HG03521 (cell line): ENCODE measurements around the gene PLET1.

Experiments
- ATAC-seq: cut with Tn5 transposase; IDR thresholded peaks from one replicate; pipeline ENCODE4 v1.9.1; 2021; ENCODE audit warnings: mild to moderate bottlenecking, moderate library complexity; ENCODE audit not compliant: unreplicated experiment

Gene PLET1

DNA sequence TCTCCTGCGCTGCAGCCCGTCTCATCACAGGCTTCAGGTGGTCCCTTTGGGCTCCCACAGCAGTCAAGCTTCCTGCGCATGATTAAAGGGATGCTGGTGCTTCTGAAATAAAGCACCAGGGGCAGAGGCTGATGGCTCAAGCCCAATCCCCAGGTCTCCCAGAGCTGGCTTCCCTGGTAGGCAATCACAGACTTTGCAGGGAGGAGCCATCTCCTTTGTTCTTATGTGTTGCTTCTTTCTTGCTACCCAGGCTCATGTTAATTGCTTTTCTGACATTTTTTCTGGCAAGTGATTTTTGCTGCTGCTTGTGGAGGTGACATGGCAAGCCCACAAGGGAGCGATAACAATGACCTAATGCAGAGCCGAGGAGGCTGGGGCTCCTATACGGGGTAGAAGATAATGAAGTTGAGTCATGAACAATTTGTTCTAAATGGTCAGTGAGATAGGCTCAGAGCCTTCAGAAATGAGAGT is 25.2 kb upstream of the PLET1 start:
- ATAC-seq, result no peak

DNA sequence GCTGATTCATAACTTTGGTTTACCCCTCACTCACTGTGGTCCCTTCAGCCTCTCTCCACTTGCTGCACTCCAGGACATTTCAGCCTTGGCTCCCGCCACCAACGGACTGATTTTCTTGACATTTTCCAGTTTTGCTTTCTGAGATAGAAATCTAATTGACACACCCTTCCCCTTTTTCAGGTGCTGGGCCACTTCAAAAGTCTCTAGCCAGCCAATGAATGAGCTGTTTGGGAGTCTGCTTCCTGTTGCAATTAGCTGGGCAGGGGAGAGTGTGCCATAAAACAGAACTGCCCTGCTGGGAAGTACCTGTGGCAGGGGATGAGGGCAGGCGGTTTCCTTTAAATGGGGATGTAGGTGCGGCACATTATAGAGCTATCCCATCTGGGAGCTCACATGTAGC is 21.1 kb upstream of the PLET1 start:
- ATAC-seq, result no peak

DNA sequence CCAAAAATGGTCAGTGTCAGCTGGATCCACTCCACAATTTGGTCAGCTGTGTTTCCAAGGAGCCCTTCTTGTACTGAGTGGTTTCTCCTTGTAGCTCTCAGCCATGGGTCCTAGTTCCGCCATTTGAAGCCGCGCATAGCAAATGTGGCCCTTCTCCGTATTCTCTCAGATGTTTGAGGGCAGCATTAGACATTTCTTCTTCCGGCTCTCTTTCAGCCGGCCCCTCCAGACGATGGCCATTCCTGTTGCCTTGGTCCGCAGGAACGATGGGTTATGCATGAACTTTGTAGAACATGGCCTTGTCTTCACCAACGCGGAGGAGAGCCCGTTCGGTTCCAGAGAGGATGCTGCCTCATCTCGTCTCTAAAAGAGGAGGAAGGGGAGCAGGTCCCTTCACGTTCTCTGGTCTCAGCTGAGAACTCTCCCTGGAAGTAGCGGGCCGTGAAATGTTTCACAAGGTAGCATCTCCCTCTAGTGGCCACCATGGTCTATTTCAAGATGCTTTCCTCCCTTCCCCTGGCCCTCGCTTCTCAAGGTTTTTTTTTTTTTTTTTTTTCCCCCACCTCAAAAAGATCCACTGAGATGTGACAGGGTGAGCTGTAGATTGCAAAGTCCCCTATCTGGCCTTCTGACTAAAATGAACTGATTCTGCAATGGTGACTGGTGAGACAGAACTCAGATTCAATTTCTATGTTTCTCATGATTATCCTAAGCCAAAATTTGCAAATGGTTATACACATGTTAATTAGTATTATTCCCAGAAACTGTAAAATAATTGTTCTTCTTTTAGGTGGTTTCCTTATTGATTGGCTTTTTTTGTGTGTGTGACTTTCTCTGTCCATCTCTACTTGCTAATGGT is 19.8 kb upstream of the PLET1 start:
- ATAC-seq, result peak; percentile 79

DNA sequence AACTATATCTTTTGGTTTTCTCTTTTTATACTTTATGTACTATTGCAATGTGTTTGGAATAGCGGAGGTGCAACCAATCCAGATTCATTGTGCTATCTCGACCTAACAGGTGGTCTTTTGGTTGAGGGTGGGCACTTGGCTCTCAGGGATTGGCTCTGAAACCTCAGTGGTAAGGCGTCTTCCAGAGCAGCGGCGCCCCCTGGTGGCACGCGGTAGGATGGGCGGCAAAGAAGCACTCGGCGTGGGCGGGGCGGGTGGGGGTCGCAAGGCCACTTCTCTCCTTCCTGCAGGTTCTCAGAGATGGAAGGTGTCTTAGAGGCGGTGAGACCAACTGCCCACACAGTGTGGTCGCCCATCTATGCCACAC is 19.2 kb upstream of the PLET1 start:
- peak; percentile 47 for ATAC-seq

DNA sequence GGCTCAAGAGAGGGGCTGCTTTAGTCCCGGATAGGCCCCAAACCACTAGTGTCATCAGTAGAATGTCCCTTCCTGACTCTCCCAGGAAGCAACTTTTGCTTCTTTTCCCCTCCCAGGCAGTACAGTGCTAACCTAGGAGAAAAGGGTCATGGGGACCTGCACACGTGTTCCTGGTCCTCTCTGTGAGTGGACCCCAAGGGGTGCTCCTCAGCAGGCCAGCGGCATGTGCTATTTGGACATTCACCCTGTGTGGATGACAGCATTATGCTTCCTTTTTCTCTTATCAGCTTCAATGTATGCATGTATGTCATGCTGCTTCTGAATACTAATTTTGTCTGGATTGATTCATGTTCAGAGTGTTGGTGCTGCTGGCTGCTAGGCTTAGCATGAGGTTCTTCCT is 18.1 kb upstream of the PLET1 start:
- ATAC-seq, result no peak

DNA sequence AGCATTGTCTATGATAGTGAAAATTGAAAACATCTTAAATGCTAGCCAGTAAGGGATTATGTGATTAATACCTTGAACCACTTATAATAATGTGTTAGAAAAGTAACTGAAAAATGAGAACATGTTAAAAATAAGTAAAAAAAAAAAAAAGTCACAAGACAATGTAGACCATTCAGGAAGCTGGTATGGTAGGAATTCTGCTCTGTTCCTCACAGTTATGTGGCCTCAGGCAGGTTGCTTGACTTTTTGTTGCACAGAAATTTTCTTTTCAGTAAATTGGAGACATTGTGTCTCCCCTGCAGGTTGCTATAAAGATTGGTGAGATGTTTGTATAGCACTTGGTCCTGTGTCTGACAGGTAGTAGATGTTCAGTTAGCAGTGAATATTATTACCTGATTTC is 17.3 kb upstream of the PLET1 start:
- no peak for ATAC-seq

DNA sequence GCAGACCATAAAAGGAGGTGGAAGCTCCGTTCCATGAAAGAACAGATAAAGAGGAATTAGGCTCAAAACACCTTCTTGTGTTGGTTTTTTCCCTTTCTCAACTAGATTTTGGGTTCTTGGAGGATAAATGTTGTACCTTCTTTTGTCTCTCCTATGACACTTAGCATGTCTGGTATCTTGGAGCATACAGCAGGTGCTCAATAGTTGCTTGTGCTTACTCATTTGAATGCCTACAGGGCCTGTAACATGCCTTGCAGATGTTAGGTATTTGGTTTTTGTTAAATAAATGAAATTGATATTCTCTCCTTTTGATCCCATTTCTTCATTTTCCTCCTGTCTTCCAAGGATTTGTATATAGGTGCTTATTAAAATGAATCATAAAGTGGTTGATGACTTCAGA is 16.4 kb upstream of the PLET1 start:
- ATAC-seq, result no peak

DNA sequence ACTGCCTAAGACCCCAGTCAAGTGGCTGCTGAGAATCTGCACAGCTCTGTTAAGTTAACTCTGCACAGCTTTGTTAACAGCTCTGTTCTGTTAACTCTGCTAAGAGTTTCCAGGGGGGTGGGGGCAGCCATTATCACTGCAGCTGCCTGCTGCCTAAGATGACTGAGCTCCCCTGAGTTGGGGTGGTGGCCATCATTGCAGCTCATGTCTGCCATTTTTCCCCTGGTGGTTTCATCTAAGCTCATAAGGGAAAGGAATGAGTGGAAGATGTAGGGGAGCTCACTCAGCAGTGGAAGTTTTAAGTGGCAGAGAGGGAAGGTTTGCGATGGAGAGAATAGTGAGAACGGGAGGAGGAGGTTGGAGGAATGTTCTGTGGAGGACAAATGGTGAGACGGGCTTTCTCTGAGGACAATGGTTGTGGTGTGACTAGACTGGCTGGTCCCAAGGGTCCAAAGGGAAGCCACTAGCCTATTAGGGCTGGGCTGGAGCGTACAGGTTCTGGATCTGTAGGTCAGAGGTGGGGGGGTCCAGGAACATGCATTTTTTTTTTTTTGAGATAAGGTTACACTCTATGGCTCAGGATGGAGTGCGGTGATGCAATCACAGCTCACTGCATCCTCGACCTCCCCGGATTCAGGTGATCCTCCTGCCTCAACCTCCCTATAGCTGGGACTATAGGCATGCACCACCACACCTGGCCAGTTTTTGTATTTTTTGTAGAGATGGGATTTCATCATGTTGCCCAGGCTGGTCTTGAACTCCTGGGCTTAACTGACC is 13.5 kb upstream of the PLET1 start:
- no peak for ATAC-seq

DNA sequence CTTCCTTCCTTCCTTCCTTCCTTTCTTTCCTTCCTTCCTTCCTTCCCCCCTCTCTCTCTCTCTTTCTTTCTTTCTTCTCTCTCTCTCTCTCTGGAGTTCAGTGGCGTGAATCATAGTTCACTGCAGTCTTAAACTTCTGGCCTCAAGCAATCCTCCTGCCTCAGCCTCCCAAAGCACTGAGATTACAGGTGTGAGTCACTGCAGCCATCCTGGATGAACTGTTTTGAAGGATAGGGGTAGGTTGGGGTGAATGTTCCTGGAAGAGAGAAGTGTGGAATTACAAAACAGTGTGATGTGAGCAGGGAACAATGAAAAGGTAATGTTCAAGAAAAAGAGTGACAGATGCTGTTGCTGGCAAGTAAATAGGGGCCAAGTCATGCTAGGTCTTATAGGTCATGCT is 12.4 kb upstream of the PLET1 start:
- ATAC-seq, result no peak

DNA sequence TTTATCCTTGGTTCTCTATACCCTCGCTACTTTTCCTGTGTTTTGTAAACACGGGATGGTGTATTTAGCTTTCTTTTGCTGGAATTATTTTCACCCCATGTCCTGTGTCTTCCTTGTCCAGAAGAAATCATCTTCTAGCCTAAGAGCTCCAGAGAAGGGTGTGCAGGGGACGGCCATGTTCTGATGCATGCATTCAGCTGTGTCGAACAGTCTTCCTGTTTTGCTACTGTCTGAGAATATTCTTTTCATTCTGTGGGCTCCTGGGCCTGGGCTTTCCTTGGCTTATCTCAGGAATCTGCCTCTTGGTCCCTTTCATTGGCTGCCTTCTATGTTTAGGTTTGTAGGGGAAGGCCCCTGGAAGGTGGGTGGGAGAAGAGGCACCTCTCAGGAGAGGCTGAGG is 10.6 kb upstream of the PLET1 start:
- ATAC-seq, result no peak

DNA sequence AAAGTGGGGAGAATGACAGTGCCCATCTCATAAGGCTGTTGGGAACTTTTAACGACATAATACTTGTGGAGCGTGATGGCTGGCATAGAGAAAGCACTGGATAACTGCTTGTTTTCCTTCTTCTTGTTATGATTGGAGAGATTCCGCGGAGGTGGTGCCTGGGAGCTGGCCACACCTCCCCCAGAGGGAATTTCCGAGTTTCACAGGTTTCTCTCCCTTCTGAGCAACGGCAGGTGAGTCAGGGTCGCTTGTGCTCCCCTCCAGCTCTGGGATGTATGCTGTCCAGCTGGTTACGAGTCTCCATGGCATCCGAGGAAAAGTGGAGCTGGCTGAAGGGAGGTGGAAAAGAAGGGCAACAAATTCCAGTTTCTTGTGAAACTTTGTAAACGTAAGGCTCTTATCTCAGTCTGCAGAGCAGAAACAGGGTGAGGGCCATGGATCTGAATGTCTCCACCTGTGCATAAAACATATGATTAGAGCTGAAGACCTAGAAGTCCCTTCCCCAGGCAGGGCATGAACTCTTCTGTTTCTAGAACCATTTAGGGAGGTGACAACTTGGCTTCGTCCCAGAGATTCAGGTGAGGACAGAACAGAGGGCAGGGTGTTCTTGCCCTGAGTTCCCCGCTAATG is 10.0 kb upstream of the PLET1 start:
- ATAC-seq, result no peak

DNA sequence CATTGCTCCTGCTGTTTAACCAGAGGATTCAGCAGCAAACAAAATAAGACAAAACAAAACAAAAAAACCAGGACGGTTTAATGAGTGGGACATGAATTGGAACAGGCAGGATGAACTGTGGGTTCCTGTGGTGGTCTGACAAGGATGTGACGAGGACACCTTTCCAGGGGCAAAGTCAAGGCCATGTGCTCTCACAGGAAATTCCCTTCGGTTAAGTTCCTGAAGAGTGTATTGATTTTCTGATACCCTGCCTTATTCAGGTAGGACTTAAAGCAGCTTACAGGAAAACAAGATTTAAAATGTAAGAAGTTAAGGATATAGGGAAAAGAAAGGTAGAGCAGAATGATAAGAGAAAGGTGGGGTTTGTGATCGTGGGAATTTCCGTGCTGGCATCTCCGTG is 8.5 kb upstream of the PLET1 start:
- no peak for ATAC-seq

DNA sequence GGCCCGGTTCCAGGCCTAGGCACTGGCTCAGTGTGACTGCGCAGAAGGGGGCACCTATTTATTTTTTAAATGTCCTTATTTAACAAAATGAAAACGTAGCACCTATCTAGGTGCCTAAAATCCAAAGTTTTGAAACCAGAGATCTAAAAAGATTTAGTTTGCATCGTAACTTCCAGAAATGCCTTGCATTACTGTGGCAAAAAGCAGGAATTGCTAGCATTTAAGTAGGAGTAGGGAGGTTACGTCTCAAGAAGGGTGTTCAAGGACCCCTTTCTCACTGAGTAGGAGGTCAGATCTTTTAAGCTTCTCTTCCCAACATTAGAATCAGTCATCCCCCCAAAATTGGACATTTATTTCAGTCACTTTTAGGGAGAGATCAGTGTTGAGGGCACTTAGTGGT is 7.7 kb upstream of the PLET1 start:
- no peak for ATAC-seq

DNA sequence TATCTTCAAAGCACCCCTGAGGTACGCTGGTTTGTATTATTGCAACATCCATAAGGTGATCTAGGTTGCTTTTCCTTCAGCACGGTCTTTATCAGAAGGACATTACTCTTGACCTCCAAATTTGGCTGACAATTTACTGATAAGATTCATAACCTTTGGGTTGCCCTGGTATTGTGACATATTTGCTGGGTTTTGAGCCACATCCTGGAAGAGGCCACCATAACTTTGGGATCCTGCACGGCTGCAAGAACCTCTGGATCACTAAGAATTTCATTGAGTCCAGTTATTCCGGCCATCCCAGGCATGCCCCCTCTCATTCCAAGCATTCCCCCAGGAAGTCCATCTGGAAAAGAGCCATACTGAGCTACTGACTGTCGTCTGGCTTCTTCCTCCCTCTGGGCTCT is 6.5 kb upstream of the PLET1 start:
- no peak for ATAC-seq

DNA sequence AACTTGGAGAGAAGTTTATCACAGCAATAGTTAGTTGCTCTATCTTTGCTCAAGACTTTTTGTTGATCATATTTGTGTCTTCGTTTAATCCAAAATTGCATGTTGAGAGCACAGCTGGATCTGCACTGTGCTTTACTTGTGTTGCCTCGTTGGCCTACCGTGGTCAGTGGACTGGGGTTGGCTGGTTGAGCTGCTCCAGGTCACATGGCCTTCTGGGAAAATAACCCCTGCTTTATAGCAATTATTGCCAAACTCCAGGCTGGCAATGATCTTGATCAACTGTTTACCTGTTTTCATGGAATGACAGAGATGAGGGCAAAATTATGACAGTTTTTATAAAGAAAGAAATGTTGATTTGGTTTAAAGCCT is 5.7 kb upstream of the PLET1 start:
- ATAC-seq, result no peak

DNA sequence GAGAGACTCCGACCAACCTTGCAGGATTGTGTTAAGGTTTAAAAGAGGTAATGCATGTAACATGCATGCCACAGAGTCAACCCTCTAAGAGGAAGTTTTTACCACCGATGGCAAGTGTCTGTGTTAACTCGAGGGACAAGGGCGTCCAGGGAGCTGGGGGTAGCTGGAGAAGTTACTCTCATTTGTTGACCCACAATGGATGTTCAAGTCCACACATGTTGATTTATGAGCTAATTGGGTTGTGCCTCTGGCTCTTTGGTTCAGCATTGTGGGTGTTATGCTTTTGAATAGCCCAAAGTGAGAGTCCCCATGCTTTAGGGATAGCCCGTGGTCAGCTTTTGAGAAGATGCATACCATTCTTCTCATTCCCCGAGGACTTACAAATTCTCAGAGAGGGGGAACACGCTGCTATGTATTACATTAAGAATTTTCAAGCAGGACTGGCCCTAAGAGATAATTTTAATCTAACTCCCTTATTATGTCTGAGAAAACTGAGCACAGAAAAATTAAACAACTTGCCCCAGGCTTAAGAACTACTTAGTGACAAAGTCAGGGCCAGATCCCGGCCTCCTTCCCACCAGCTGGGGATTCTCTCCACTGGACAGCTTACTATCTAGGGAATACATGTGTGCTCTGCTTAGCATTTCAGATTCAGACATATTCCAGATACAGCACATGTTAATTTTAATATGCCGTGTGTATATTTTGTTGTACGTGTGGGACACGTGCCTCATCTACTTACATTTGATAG is 5.2 kb upstream of the PLET1 start:
- no peak for ATAC-seq

DNA sequence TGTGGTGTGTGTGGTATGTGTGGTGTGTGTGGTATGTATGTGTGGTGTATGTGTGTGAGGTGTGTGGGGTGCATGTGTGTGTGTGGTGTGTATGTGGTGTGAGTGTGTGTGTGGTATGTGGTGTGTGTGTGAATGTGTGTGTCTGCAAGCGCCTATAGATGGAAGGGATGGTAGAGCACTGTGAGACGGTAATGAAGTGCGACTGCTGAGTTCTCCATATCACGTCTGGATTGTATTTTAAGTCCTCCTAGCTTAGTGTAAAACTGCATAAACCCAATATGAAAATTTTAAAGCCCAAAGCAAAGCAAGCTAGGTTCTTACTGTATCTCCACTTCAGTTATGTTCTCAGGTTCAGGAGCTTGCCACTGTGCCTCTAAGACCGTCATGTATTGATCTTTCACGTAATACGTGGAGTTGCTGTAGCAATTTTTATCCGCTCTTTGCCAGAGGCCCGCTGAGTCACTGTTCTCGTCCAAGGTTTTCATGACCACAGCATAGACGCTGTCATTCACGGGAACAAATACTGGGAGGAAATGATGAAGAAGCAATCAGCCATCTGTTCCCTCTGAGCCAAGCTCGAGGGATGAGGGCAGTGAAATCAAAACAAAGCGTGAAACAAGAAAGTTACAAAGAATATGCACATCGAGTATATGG is 5.5 kb downstream of the PLET1 start:
- no peak for ATAC-seq

DNA sequence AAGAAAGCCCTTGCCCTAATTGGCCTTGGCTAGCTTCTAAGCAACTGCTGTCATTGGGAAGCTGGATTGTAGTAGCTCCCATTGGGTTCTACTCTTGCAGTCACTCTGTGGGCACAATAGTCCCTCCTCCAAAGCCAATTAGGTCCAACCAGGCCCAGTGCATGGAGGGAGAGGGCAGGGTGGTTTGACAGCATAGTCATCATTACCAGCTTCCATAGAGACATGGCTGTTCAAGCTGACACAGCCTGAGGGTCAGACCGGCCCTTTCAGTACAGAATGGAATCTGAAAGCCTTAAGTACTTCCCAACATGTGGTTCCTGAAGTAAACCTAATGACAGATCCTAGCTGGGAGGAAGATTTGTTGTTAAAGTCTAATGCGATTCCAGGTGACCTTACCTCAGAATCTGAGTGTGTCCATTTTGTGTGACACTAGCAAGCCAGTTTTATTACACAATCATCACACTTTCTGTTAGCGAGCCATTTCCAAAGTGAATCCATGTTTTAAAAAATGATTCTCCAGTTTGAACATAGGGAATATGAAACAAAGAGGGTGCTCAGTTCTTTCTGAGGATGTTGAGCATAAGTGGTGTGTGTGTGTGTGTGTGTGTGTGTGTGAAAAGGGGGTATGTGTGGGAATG is 6.9 kb downstream of the PLET1 start:
- ATAC-seq, result no peak

DNA sequence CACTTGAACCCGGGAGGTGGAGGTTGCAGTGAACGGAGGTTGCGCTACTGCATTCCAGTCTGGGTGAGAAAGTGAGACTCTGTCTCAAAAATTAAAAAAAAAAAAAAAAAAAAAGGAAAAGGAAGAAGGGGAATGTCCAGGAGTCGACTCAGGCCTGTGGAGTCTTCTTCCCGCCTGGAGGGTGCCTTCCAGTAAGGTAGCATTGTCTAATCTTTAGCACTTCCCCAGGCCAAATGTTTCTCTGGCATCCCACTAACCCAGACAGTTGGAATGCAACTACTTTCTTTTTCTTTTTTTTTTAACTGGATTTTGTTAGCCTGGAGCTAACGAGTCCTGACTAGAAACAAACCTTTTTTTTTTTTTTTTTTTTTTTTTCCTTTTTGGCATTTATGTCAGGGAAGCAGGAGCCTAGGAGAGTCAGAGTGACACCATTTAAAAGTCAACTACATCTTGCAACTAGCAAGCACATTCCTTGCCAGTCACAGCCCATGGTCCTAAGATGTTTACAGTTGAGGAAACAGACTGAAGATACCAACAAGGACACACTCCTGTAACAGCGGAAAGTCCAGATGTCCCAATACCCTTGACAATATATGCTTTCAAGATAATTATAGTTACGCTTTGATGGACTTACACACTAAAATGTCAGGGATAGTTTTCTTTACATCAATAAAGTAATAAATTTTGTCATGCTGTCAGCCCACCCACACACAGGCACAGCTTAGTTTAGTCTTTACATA is 10.6 kb downstream of the PLET1 start:
- no peak for ATAC-seq

DNA sequence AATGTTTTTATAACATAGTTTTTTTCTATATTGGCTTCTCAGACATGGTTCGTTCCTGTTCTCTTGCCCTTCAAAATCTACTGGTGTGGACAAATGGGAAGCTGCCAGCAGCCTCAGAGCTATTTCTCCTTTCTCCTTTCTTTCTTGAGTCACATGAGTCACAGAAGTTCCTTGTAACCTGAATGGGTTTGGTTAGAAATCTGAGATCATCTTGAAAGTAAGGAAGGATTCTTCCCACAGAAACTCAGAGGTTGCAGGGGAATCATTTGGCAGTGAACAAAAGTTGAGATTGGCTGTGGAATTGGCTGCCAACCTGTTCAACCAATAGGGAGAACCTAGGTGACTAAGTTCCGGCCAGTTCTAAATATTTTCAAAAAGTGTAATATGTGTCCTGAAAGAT is 12.5 kb downstream of the PLET1 start:
- ATAC-seq, result no peak
